GM12865 (cell line): ENCODE results near the gene ADGRG6.

Experiments
- DNase-seq: peaks from one replicate; pipeline ENCODE4 v3.0.0; 2010; ENCODE audit warnings: low read depth
- H3K4me3 ChIP-seq: 2 replicates; pipeline ENCODE4 v1.5.1; 2011; ENCODE audit warnings: mild to moderate bottlenecking, low read depth, low read length, control low read depth
- TF ChIP-seq, protein P1 (sequence below): IDR thresholded peaks from 2 replicates; pipeline ENCODE4 v1.5.1; 2011; ENCODE audit warnings: low read length, control low read depth, low read depth, inconsistent platforms; ENCODE audit not compliant: insufficient read depth; ENCODE audit errors: missing control alignments

The ADGRG6 gene

GRCh38 chr6:142470421-142470820, 168.6 kb downstream of the ADGRG6 start:
- no peak for DNase-seq
- no peak overlapping the region for H3K4me3 ChIP-seq
- TF ChIP-seq, protein P1, sequence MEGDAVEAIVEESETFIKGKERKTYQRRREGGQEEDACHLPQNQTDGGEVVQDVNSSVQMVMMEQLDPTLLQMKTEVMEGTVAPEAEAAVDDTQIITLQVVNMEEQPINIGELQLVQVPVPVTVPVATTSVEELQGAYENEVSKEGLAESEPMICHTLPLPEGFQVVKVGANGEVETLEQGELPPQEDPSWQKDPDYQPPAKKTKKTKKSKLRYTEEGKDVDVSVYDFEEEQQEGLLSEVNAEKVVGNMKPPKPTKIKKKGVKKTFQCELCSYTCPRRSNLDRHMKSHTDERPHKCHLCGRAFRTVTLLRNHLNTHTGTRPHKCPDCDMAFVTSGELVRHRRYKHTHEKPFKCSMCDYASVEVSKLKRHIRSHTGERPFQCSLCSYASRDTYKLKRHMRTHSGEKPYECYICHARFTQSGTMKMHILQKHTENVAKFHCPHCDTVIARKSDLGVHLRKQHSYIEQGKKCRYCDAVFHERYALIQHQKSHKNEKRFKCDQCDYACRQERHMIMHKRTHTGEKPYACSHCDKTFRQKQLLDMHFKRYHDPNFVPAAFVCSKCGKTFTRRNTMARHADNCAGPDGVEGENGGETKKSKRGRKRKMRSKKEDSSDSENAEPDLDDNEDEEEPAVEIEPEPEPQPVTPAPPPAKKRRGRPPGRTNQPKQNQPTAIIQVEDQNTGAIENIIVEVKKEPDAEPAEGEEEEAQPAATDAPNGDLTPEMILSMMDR, result no peak

- H3K4me3 ChIP-seq, result no peak overlapping the region
- TF ChIP-seq, protein P1, result peak; percentile 58
- DNase-seq, result peak; percentile 50
These were observed 172.9 kb downstream of the ADGRG6 start for GRCh38 chr6:142474531-142475289.

- TF ChIP-seq, protein P1, result no peak
- DNase-seq, result no peak
- no peak overlapping the region for H3K4me3 ChIP-seq
These were observed 174.6 kb downstream of the ADGRG6 start for GRCh38 chr6:142476452-142476851.

- TF ChIP-seq, protein P1, result no peak
- H3K4me3 ChIP-seq, result no peak overlapping the region
- DNase-seq, result peak; percentile 34
These were observed 176.3 kb downstream of the ADGRG6 start for GRCh38 chr6:142478117-142478516.

- DNase-seq, result no peak
- no peak overlapping the region for H3K4me3 ChIP-seq
- TF ChIP-seq, protein P1, result no peak
These were observed 179.7 kb downstream of the ADGRG6 start for GRCh38 chr6:142481466-142481865.

DNA sequence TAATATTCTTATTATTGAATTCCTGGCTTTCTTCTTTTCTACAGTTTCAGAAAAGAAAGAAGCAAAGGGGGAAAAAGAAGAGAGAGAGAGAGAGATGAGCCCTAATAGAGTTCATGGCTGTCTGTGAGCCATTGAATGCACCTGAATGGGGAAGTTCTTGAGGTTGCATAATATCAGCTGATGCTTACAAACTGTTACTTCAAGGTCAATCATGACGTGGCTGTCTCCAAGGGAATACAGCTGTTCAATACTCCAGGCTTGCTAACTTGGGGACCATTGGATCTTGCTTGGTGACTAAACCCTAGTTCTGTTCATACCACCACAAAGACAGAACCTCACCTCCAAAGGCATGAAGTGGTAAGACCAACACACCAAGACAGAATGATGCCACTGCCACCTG, 180.4 kb downstream of the ADGRG6 start:
- TF ChIP-seq, protein P1, result no peak
- no peak overlapping the region for H3K4me3 ChIP-seq
- DNase-seq, result no peak

- no peak for DNase-seq
- TF ChIP-seq, protein P1, result no peak
- no peak overlapping the region for H3K4me3 ChIP-seq
These were observed 181.2 kb downstream of the ADGRG6 start for GRCh38 chr6:142482974-142483373.
